ENCODE data around the gene ZC3H7A.
"Not testable (repeated sequence)": the region's sequence is repeated elsewhere in the genome, so short reads cannot be mapped to it uniquely, and the experiment has no call there.

Gene ZC3H7A

GRCh38 chr16:11799509-11800381, 2.7 kb upstream of the ZC3H7A start:
- no peak for DNase-seq

DNA sequence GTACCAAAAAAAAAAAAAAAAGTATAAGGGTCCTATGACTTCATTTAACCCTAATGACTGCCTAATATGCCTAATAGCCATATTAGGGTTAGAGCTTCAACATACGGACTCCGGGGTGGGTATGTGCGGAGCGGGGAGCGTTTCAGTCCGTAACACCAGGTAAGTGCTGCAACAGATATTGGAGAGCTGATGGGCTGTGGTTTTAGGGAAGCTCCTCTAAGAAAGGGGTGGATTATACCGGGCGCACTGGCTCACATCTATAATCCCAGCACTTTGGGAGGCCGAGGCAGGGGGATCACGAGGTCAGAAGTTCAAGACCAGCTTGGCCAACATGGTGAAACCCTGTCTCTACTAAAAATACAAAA, 1.9 kb upstream of the ZC3H7A start:
- no peak for DNase-seq

GRCh38 chr16:11797957-11798299, 870 bp upstream of the ZC3H7A start:
- no peak for DNase-seq

DNA sequence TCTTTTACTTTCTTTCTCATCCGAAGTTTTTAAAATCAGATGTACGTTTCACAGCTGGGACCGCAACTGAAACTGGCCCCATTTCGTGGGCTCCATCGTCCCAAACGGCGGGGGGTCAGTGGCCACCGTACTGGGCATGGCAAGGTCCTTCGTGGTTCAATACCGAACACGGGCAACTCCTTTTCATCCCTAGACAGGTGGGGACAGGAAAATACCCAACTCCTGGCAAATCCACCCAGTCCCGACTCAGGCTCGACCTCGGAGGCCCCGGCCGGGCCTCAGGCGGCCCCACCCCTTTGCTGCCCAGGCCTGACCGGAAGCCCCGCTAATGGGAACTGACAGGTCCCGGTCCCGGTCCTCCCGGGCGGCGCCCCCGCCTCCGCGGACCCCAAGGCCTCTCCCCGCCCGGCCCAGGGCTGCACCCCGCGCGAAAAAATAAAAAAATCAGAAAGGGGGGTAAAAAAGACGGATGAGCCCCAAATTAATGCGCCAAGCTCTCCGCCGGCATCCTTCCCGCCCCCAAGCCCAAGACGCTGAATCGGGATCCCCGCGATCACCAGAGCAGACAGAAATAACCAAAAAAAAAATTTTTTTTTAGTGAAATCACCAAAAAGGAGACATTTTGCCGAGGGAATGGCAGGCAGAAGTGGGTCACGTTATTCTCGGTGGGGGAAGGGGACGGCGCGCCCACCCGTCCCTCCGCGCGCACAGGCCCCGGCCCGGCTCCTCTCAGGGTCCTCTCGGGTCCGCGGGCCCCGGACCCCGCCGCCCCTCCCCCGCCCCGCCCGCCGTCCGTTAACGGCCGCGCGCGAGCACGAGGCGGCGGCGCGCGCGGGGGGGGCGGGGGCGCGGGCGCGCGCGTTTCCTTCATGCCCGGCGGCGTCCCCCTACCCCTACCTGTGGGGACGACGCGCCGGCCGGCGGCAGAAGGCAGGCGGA, 562 bp downstream of the ZC3H7A start:
- no peak for DNase-seq

GRCh38 chr16:11795887-11796226, 1.2 kb downstream of the ZC3H7A start:
- no peak for DNase-seq

- DNase-seq: no peak
Measured at GRCh38 chr16:11794996-11795886, 1.8 kb downstream of the ZC3H7A start.

GRCh38 chr16:11794447-11794846, 2.6 kb downstream of the ZC3H7A start:
- DNase-seq: no peak

DNA sequence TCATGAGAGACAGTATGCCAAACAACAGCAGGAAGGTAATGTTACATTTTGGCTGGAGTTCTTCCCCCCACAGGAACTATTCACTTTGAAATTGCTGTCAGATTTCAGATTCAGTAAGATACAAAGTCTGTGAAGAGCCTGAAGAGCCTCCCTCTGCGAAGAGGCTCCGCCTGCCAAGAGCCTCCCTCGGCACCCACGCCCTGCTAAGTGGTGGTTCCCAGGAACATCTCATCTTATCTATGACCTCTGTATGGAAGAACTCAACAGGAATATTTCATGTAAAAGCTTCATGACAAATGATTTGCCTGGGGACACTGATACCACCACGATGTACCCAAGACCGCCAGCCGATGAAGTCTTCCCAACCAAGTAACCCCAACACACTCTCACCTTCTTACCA, 3.2 kb downstream of the ZC3H7A start:
- DNase-seq: no peak

GRCh38 chr16:11792410-11793241, 4.4 kb downstream of the ZC3H7A start:
- no peak for DNase-seq

DNA sequence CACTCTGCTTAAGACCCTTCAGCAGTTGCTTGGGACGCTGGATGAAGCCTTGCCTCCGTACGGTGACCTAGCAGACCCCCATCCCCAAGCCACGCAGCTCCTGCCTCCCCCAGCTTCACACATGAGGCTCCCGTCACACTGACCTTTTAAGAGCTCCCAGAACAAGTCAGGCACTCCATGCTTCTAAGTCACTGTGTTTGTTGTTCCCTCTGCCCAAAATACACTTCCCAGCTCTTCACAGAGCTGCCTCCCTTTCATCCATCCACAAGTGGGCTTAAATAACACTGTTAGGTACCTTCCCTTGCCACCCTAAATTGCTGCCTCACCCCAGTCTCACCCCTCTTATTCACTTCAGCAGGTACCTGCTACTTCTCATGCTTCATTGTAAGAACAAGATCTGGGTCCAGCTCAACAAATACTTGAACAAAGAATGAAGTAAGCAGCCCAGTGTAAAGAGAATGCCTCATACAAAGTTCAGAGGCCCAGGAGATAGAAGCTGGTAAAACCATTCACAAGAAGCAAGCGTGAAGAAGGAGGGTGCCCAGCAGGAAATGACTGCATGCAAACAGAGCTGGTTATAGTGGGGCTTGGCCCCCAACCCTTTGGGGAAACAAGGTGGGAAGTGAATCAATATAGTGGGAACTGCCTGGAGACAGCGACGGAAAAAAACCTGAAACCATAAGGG, 5.8 kb downstream of the ZC3H7A start:
- DNase-seq: no peak

GRCh38 chr16:11788914-11789313, 8.1 kb downstream of the ZC3H7A start:
- DNase-seq: no peak

- not testable (repeated sequence) for DNase-seq
Measured at GRCh38 chr16:11784980-11785599, 12.0 kb downstream of the ZC3H7A start.

- DNase-seq: not testable (repeated sequence)
Measured at GRCh38 chr16:11784381-11784780, 12.7 kb downstream of the ZC3H7A start.

DNA sequence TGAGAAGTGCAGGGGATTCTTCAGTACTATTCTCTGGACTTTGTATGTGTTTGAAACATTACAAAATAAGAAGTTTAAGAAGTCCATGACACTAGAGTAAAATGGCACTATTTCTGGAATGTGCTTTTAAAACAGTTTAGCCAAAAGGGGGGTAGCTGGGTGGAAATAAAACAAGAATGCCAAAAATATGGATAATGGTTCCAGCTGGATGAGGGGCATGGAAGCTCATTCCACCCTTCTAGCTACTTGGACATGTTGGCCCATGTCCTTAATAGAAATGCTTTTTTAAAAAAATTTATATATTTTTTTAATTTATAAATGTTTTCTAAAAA, 13.1 kb downstream of the ZC3H7A start:
- DNase-seq: no peak

DNA sequence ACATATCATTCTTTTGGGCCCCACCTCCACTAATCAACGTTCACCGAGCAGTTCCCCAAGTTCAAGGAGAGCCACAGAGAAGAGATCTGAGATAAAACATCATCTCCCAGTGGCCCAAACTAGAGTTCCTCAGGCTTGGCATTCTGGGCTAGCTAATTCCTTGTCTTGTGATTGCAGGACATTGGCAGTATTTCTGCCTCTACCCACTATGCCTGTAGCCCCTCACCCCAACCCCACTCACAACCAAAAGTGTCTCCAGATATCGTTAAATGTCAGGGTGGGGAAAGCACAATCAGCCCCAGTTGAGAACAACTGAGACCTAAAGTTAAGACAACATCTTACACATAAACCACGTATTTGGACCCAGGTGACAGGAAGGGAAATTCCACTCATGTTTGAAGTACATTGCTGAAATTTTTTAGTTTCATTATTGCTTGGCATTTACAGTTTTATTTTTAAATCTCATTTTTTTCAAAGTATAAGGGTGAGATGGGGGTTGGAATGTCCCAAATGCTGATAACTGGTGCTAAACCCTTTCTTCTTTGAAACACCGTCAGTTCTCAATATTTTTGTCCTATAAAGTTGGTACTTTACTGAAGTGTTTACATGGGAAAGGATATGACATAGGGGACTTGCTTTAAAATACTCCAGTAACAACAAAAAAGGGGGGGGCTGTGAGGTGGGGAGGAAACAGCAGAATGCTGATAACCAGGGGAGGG, 13.6 kb downstream of the ZC3H7A start:
- no peak for DNase-seq

GRCh38 chr16:11781773-11782172, 15.3 kb downstream of the ZC3H7A start:
- no peak for DNase-seq

GRCh38 chr16:11780991-11781680, 15.9 kb downstream of the ZC3H7A start:
- DNase-seq: no peak

DNA sequence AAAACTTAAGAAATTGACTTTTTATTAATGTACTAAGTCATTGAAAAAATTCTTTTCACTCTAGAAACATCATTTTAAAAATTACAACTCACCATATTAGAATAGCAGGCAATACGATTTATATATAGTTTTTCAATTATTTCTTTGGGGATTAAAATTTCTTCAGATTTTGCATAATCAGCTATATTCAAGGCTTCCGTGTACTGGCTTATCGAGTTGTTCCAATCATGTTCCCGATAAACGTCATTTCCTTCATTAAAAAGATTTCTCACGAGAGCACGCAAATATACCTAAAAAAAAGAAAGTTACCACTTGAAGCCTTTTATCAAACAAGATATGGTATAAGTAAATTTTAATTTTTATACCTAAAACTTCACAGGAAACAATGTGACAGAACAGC, 18.0 kb downstream of the ZC3H7A start:
- DNase-seq: no peak

- DNase-seq: no peak
Measured at GRCh38 chr16:11774065-11774626, 22.9 kb downstream of the ZC3H7A start.

- DNase-seq: peak; percentile 40 to 49
Measured at GRCh38 chr16:11768849-11769248, 28.2 kb downstream of the ZC3H7A start.
